Gastrocnemius medialis (tissue), 4 donors: ENCODE measurements around the gene PPP6R2.

ENCODE experiments used
- POLR2A ChIP-seq, 2 donors: fragments of 450-650 bp; IDR thresholded peaks; one replicate each; pipeline ENCODE4 v1.6.1; 2017; ENCODE audit warnings: antibody characterized with exemption in 2 of 2, mild to moderate bottlenecking in 2 of 2, moderate library complexity in 2 of 2
- TF ChIP-seq, protein P1 (sequence below), 5 experiments: fragments of 450-650 bp in 3 of 5; fragments of 200-600 bp in 2 of 5; sonication (generic) in 2 of 5; IDR thresholded peaks in 4 of 5; conservative IDR thresholded peaks in 1 of 5; 1 replicate in 4 of 5; 2 replicates in 1 of 5; pipeline ENCODE4 v1.5.1; 2016 to 2019; ENCODE audit warnings: antibody characterized with exemption in 5 of 5, mild to moderate bottlenecking in 3 of 5, moderate library complexity in 3 of 5

DNA sequence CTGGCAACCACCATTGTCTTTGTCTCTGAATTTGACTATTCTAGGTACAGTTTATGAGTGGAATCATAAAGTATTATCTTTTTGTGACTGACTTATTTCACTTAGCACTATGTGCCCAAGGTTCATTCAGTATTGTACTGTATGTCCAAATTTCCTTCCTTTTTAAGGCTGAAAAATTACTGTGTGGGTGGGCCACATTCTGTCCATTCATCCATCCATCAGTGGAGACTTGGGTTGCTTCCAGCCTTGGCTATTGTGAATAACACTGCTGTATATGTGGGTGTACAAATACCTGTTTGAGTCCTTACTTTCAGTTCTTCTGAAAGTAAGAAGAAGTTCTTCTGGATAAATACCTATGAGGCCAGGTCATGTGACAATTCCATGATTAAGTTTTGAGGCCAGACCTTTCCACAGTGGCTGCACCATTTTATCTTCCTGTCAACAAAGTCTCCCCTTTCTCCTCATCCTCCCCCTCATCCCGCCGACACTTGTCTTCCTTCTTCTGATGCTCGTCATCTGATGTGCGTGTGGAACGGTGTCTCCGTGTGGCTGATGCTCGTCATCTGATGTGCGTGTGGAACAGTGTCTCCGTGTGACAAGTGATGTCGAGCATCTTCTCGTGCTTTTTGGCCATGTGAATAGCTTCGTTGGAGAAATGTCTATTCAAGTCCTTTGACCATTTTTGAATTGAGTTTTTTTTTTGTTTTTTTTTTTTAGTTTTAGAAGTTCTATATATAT is 82.2 kb downstream of the PPP6R2 start:
- TF ChIP-seq, protein P1, sequence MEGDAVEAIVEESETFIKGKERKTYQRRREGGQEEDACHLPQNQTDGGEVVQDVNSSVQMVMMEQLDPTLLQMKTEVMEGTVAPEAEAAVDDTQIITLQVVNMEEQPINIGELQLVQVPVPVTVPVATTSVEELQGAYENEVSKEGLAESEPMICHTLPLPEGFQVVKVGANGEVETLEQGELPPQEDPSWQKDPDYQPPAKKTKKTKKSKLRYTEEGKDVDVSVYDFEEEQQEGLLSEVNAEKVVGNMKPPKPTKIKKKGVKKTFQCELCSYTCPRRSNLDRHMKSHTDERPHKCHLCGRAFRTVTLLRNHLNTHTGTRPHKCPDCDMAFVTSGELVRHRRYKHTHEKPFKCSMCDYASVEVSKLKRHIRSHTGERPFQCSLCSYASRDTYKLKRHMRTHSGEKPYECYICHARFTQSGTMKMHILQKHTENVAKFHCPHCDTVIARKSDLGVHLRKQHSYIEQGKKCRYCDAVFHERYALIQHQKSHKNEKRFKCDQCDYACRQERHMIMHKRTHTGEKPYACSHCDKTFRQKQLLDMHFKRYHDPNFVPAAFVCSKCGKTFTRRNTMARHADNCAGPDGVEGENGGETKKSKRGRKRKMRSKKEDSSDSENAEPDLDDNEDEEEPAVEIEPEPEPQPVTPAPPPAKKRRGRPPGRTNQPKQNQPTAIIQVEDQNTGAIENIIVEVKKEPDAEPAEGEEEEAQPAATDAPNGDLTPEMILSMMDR (IDR thresholded peaks at IDR 0.05 in 4 of 5, conservative IDR thresholded peaks at IDR 0.05 in 1 of 5), result no peak
- no peak for TF ChIP-seq POLR2A (IDR thresholded peaks at IDR 0.05)
